Suprapubic skin (tissue), 4 donors: Measurements from ENCODE around the gene RXRA.

ENCODE experiments used
- CTCF ChIP-seq, 2 donors: fragments of 200-600 bp in 1 of 2; fragments of 450-650 bp in 1 of 2; sonication (generic) in 1 of 2; IDR thresholded peaks; one replicate each; pipeline ENCODE4 v1.5.1; 2016 to 2019; ENCODE audit warnings: antibody characterized with exemption in 2 of 2, mild to moderate bottlenecking in 1 of 2, moderate library complexity in 1 of 2
- POLR2A ChIP-seq, 2 donors: fragments of 450-650 bp; IDR thresholded peaks; one replicate each; pipeline ENCODE4 v1.6.1; 2017; ENCODE audit warnings: antibody characterized with exemption in 2 of 2, mild to moderate bottlenecking in 2 of 2, moderate library complexity in 2 of 2
- POLR2AphosphoS5 ChIP-seq, 3 donors: sonication (generic); formaldehyde crosslinking; IDR thresholded peaks; one replicate each; pipeline ENCODE4 v1.6.1; 2017; ENCODE audit warnings: antibody characterized with exemption in 3 of 3

- TF ChIP-seq CTCF (IDR thresholded peaks at IDR 0.05) (no peak), POLR2A (IDR thresholded peaks at IDR 0.05) (no peak), POLR2AphosphoS5 (IDR thresholded peaks at IDR 0.05) (no peak)
Measured at GRCh38 chr9:134357631-134358025, 31.4 kb downstream of the RXRA start.
